SU-DHL-6 (cell line): ENCODE results near the gene USP6.
"Not testable (repeated sequence)": the region's sequence is repeated elsewhere in the genome, so short reads cannot be mapped to it uniquely, and the experiment has no call there.

ENCODE experiments used
- H2AFZ ChIP-seq: fragments of 200-600 bp; sonication (generic); 2 replicates; pipeline ENCODE4 v1.6.1; 2014; ENCODE audit warnings: low read depth, mild to moderate bottlenecking, moderate library complexity, mixed read lengths, antibody characterized with exemption, low read length; ENCODE audit not compliant: severe bottlenecking
- H3F3A ChIP-seq: fragments of 200-600 bp; shearing (Covaris generic); 2 replicates; pipeline ENCODE4 v1.6.0; 2016; ENCODE audit warnings: antibody characterized with exemption, mild to moderate bottlenecking; ENCODE audit not compliant: insufficient read depth
- H3K27ac ChIP-seq: fragments of 200-600 bp; sonication (generic); 2 replicates; pipeline ENCODE4 v1.5.1; 2016; ENCODE audit warnings: low read depth, mild to moderate bottlenecking, low read length, moderate library complexity, mixed read lengths
- H3K27me3 ChIP-seq: fragments of 200-600 bp; sonication (generic), shearing (Covaris generic); 2 replicates; pipeline ENCODE4 v1.6.0; 2014; ENCODE audit warnings: mild to moderate bottlenecking, low read length
- H3K36me3 ChIP-seq: fragments of 200-600 bp; sonication (generic); 2 replicates; pipeline ENCODE4 v1.6.1; 2014; ENCODE audit warnings: mild to moderate bottlenecking, low read length, mixed read lengths
- H3K4me2 ChIP-seq: fragments of 300-600, 200-600 bp; shearing (Covaris generic), sonication (generic); 2 replicates; pipeline ENCODE4 v1.6.0; 2014; ENCODE audit warnings: low read length, low read depth, mild to moderate bottlenecking; ENCODE audit not compliant: poor library complexity, severe bottlenecking
- H3K4me3 ChIP-seq: fragments of 200-600 bp; sonication (generic); 2 replicates; pipeline ENCODE4 v1.5.1; 2014; ENCODE audit warnings: antibody characterized with exemption, low read length, mild to moderate bottlenecking, mixed read lengths; ENCODE audit not compliant: insufficient read depth, poor library complexity, severe bottlenecking
- H3K79me2 ChIP-seq: fragments of 200-600 bp; sonication (generic); 2 replicates; pipeline ENCODE4 v1.6.1; 2014; ENCODE audit warnings: mild to moderate bottlenecking, low read length, moderate library complexity; ENCODE audit not compliant: insufficient read depth
- H3K9ac ChIP-seq: fragments of 200-600 bp; sonication (generic); 2 replicates; pipeline ENCODE4 v1.7.0; 2014; ENCODE audit warnings: mild to moderate bottlenecking, low read length
- H3K9me2 ChIP-seq: fragments of 200-600 bp; sonication (generic); replicated peaks from 2 replicates; pipeline ENCODE4 v1.6.1; 2014; ENCODE audit warnings: low read length; ENCODE audit not compliant: insufficient read depth
- H3K9me3 ChIP-seq: fragments of 200-600 bp; sonication (generic); 2 replicates; pipeline ENCODE4 v1.6.1; 2014; ENCODE audit warnings: low read length, mixed read lengths; ENCODE audit not compliant: insufficient read depth
- H4K20me1 ChIP-seq: fragments of 200-600 bp; sonication (generic); 2 replicates; pipeline ENCODE4 v1.6.1; 2014; ENCODE audit warnings: low read depth, mild to moderate bottlenecking, antibody characterized with exemption, low read length, moderate library complexity, mixed read lengths
- EZH2phosphoT487 ChIP-seq: fragments of 200-600 bp; sonication (generic), shearing (Covaris generic); conservative IDR thresholded peaks from 2 replicates; pipeline ENCODE4 v1.6.1; 2018; ENCODE audit warnings: mild to moderate bottlenecking, antibody characterized with exemption, low read length, moderate library complexity, mixed read lengths
- TF ChIP-seq, protein P1 (sequence below): fragments of 200-600 bp; sonication (generic); IDR thresholded peaks from one replicate; pipeline ENCODE4 v1.5.1; 2017; ENCODE audit warnings: antibody characterized with exemption, mild to moderate bottlenecking, low read length, moderate library complexity; ENCODE audit not compliant: insufficient read depth, poor library complexity, severe bottlenecking

The USP6 gene

DNA sequence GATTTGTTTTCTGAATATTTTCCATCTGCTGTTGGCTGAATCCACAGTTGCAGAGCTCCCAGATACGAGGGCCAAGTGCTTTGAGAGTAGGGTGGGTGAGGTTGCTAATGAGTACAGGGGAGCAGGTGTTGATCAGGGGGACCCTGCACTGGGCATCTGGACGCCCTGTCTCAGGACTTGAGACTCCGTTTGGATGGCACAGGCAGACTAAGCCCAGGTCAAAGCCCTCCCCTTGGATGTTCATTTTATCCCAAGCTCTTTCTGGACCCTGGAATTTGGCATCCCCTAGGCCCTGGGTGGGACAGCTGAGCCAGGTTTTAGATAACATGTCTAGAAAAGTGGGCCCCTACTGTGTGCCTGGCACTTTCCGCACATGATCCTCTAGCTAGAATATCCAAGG is 12.1 kb downstream of the USP6 start:
- no peak overlapping the region for H3K9ac ChIP-seq
- no peaks in the 10 kb centered on the region for H3F3A ChIP-seq
- H3K27me3 ChIP-seq = no peaks in the 10 kb centered on the region
- H3K4me2 ChIP-seq = no peak overlapping the region
- H2AFZ ChIP-seq = no peak overlapping the region
- no peaks in the 10 kb centered on the region for H3K9me3 ChIP-seq
- H3K27ac ChIP-seq = no peak overlapping the region
- no peaks in the 10 kb centered on the region for H3K9me2 ChIP-seq
- H4K20me1 ChIP-seq = no peaks in the 10 kb centered on the region
- no peak overlapping the region for H3K4me3 ChIP-seq
- TF ChIP-seq EZH2phosphoT487 = no peak
- TF ChIP-seq, protein P1, sequence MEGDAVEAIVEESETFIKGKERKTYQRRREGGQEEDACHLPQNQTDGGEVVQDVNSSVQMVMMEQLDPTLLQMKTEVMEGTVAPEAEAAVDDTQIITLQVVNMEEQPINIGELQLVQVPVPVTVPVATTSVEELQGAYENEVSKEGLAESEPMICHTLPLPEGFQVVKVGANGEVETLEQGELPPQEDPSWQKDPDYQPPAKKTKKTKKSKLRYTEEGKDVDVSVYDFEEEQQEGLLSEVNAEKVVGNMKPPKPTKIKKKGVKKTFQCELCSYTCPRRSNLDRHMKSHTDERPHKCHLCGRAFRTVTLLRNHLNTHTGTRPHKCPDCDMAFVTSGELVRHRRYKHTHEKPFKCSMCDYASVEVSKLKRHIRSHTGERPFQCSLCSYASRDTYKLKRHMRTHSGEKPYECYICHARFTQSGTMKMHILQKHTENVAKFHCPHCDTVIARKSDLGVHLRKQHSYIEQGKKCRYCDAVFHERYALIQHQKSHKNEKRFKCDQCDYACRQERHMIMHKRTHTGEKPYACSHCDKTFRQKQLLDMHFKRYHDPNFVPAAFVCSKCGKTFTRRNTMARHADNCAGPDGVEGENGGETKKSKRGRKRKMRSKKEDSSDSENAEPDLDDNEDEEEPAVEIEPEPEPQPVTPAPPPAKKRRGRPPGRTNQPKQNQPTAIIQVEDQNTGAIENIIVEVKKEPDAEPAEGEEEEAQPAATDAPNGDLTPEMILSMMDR = no peak
- H3K36me3 ChIP-seq = no peaks in the 10 kb centered on the region
- H3K79me2 ChIP-seq = no peaks in the 10 kb centered on the region

GRCh38 chr17:5128387-5128786 is 12.6 kb downstream of the USP6 start:
- H3K79me2 ChIP-seq, H3K27ac ChIP-seq, H3K9ac ChIP-seq, H4K20me1 ChIP-seq, H3K4me3 ChIP-seq, H3K27me3 ChIP-seq, H2AFZ ChIP-seq, H3K36me3 ChIP-seq, H3F3A ChIP-seq, H3K9me3 ChIP-seq, H3K4me2 ChIP-seq, H3K9me2 ChIP-seq: not testable (repeated sequence)

GRCh38 chr17:5128905-5129535 is 13.2 kb downstream of the USP6 start:
- no peaks in the 10 kb centered on the region for H3F3A ChIP-seq
- H3K79me2 ChIP-seq = no peaks in the 10 kb centered on the region
- H3K27ac ChIP-seq = no peak overlapping the region
- H3K4me2 ChIP-seq = no peak overlapping the region
- H4K20me1 ChIP-seq = no peaks in the 10 kb centered on the region
- H3K9ac ChIP-seq = no peak overlapping the region
- TF ChIP-seq EZH2phosphoT487 = no peak
- TF ChIP-seq, protein P1 = no peak
- no peaks in the 10 kb centered on the region for H3K36me3 ChIP-seq
- no peak overlapping the region for H2AFZ ChIP-seq
- no peaks in the 10 kb centered on the region for H3K9me2 ChIP-seq
- no peak overlapping the region for H3K4me3 ChIP-seq
- H3K27me3 ChIP-seq = no peaks in the 10 kb centered on the region
- H3K9me3 ChIP-seq = no peaks in the 10 kb centered on the region

DNA sequence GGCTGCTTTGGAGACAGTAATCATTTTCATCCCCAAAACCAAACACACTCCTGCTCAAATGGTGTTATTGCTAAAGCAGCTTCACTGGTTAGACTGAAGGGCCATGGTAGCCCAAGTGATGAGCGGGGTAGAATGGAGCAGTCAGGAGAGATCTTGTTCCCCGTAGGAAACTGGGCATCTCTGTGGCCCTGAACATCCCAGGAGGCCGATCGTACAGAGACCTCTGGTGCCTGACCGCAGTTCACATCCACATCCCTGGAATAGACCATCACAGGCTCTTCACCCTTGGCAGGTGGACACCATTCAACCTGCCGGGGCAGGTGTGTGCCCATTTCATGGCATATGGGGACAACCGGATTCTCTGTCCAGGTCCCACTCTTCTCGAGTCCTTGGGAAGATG is 13.9 kb downstream of the USP6 start:
- not testable (repeated sequence) for H3F3A ChIP-seq, H4K20me1 ChIP-seq, H3K9me3 ChIP-seq, H3K36me3 ChIP-seq, H3K4me3 ChIP-seq, H3K79me2 ChIP-seq, H2AFZ ChIP-seq, H3K9me2 ChIP-seq, H3K27ac ChIP-seq, H3K27me3 ChIP-seq, H3K9ac ChIP-seq, H3K4me2 ChIP-seq

GRCh38 chr17:5130261-5130660 is 14.4 kb downstream of the USP6 start:
- not testable (repeated sequence) for H3K36me3 ChIP-seq, H3K9ac ChIP-seq, H3K4me2 ChIP-seq, H2AFZ ChIP-seq, H3K9me2 ChIP-seq, H3K27ac ChIP-seq, H3K79me2 ChIP-seq, H3K27me3 ChIP-seq, H3F3A ChIP-seq, H3K4me3 ChIP-seq, H4K20me1 ChIP-seq, H3K9me3 ChIP-seq

DNA sequence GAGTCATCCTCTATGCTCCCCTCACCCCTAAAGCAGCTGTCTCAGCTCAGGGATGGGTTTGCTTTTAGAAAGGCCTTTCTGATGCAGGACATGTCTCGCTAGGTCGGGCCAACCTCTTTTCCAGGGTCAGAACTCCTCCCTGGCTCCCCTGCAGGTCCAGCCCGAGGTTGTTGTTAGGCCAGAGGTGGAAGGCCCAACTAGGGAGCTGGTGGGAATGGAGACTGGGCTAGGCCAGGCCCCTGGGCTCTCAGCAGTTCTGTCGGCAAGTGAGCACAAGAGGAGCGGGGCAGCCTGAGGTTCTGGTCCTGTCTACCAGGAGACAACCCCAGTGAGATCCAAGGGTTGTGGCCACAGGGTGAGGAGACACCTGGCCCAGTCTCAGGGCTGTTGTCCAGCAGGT is 14.9 kb downstream of the USP6 start:
- not testable (repeated sequence) for H3K9ac ChIP-seq, H3K9me2 ChIP-seq, H3K4me2 ChIP-seq, H3K9me3 ChIP-seq, H3K27me3 ChIP-seq, H4K20me1 ChIP-seq, H3K4me3 ChIP-seq, H3F3A ChIP-seq, H3K27ac ChIP-seq, H3K79me2 ChIP-seq, H3K36me3 ChIP-seq, H2AFZ ChIP-seq
